HG03060 (cell line): ENCODE results near the gene CEP350.

Experiments
- ATAC-seq: cut with Tn5 transposase; IDR thresholded peaks from one replicate; pipeline ENCODE4 v1.9.1; 2021; ENCODE audit warnings: low read depth, moderate number of reproducible peaks; ENCODE audit not compliant: unreplicated experiment

CEP350 gene

DNA sequence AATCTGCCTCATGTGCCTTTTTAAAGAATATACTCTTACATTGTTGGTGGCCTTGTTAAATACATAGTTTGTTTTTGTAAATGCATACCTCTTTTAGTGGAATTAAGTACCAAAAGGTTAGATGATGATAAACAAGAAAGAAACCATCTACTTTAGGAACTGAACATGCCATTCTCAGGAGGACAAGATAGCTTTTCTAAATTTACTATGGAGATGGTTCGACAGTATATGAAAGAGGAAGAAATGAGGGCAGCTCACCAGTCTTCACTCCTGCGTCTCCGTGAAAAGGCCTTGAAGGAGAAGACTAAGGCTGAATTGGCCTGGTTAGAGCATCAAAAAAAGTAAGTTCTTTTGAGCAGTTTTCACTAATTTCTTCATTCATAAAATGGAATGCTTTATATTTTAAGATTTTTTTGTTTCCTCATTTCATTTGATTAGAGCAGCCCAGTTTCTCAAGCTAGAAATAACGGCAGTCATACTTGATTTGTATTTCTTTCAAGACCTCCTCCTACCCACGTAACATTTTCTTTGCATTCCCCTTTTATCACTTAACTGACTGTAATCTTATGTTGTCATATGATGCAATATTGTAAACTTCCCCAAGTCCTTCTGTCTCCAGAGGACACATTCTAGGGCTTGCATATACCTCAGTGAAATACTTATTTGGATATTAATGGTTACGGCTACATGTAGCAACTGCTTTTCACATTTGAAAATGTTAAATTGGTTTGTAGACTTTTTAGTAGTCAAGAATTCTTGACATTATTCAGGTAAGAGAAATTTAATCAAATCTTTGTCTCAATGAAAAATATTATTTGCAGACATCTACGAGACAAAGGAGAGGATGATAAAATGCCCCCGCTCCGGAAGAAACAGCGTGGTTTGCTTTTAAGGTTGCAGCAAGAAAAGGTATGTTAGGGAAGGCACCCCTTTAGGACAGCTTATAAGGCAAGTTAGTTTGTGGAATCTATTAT is 99.3 kb downstream of the CEP350 start:
- ATAC-seq: no peak

DNA sequence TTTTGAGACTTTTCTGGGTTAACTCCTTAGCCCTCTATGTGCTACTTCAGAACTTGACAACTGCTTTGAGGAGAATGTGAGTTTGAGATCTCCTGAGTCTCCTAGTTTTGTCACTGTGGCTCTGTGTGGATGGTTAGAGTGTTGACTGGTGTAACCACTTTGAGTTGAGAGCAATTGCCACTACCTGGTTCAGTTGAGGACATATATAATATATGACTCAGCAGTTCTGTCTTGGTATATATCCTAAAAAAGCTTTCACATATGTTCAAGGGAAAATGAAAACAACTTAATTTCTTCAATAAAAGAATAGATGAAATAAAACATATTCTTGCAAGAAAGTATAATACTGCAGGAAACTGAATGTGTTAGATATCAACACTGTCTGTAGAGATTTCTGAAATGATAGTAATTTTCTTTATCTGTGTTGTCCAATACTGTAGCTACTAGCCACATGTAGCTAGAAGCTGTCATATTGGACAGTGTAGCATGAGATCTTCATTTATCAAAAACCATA is 103.3 kb downstream of the CEP350 start:
- no peak for ATAC-seq

DNA sequence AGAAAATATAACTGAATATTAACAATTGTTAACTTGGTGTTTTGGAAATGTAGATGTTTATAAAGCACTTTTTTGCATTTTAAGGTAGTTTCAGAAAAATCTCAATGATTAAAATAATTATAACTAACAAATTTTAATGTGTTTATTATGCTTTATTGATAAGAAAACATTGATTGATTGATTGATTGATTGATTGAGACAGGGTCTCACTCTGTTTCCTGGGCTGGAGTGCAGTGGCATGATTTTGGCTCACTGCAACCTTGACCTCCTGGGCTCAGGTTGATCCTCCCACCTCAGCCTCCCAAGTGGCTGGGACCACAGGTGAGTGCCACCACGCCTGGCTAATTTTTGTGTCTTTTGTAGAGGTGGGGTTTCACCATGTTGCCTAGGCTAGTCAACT is 106.4 kb downstream of the CEP350 start:
- no peak for ATAC-seq

DNA sequence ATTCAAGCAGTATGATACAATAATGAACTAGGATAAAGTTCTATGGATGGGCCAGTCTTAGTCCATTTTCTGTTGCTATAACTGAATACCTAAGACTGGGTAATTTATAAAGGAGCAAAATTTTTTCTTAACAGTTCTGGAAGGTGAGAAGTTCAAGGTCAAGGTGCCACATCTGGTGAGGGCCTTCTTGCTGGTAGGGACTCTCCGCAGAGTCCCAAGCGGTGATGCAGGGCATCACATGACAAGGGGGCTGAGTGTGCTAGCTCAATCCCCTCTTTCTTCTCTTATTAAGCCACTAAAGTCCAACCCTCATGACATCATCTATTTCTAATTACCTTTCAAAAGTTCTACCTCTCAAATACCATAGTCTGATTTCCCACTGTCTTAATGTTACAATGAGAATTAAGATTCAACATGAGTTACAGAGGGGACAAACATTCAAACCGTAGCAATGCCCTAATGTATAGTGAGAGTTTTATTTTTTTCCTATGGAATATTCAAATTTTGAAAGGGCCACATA is 107.9 kb downstream of the CEP350 start:
- ATAC-seq: no peak

DNA sequence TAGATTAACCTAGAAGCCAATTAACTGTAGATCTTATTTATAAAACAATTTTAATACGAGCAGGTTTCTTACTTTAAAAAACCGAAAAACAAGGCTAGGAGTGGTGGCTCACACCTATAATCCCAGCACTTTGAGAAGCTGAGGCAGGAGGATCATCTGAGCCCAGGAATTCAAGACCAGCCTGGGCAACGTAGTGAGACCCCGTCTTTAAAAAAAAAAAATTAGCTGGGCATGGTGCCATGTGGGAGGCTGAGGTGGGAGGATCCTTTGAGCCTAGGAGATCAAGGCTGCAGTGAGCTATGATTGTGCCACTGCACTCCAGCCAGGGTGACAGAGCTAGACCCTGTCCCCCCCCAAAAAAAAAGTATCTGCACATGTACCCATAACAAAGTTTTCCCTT is 110.8 kb downstream of the CEP350 start:
- ATAC-seq: no peak

DNA sequence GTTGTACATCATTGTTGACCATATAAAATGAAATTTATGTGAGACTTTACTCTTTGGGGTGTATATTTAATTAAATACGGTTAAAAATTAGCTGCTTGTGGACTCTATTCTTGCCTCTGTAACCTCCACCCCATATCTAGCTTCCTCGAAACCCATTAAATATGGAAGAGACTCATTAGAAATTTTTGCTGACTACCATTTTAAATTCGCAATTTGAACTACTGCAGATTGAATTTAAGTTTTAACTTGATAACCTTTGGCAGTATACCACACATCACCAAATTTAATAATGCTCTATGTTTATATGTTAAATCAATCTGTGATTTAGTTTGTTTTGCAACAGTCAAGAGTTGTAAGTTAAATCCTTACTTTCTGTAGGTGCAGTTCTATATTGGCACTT is 111.5 kb downstream of the CEP350 start:
- ATAC-seq: no peak

DNA sequence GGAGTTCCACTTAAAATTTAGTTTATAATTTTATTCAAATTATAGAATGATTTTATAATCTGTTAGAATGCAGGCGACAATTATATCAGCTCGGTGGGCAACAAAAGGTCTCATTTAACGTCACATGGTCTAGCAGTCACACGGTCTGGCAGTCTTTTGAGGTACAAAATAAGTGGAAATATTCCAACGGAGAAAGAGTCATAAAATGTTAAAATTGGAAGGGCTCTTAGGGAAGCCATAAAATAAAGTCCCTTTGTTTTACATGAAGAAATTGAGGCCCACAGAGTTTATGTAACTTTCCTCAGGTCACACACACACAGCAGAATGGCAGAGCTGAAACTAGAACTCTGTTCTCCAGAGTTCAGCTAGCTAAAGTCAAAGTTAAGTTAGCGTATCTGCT is 115.7 kb downstream of the CEP350 start:
- no peak for ATAC-seq

DNA sequence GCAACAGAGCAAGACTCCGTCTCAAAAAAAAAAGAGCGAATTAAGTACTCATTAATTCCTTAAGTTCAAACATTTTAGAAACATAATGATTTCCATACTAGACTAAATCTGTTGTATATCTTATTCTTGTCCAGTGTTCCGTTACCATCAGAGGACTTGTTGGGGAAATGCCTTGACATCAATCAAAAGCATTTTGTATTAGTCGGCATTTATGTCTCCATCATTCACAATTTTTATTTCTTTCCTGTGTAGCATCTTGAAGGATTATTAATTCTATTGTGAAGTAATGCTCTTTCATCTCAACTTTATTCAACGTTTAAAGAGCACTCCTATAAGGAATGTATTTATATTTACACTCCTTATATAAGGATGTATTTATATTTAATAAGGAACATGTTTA is 117.1 kb downstream of the CEP350 start:
- no peak for ATAC-seq

DNA sequence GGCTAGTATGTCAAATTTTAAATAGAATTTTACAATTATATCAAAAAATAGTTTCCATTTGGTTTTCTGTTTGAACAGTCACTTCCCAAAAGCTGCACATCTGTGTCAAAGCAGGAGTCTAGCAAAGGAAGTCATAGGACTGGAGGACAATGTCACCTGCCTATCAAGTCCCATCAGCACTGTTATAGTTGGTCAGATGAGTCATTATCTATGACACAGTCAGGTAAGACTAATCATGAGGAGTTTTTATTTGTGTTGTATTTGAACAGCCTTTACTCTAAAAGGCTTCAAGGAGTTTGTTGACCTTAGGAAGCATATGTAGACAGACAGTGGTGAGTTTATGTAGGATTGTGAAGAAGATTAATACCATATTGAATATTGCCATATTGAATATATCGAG is 125.8 kb downstream of the CEP350 start:
- ATAC-seq: no peak

DNA sequence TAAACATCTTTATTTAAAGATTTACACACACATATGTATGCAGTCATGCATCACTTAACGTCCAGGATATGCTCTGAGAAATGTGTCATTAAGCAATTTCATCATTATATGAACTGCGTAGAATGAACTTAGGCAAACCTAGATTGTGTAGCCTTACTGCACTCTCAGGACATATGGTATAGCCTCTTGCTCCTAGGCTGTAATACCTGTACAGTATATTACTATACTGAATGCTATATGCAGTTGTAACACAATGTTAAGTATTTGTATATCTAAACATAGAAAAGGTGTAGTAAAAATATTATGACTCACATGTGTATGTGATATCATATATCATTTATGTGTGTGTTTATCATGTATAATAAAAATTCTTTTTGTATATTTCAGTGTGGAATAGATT is 126.9 kb downstream of the CEP350 start:
- no peak for ATAC-seq

DNA sequence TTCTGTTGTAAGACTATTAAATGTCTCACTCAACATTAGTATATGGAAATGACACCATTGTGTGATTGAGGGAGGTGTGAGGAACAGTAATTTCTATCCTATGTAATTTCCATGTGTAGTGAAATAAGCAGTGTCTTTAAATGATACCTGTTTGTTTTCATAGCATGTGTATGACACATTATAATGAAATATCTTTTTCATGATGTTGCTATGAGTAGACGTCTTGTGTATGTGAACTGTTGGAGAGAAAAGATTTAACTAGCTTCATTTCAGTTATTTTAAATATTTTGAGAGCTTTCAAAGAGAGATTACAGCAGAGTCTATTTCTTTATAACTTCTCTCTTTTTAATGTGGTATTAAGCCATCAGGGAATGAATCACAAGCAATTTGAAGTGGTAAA is 128.6 kb downstream of the CEP350 start:
- ATAC-seq: no peak

DNA sequence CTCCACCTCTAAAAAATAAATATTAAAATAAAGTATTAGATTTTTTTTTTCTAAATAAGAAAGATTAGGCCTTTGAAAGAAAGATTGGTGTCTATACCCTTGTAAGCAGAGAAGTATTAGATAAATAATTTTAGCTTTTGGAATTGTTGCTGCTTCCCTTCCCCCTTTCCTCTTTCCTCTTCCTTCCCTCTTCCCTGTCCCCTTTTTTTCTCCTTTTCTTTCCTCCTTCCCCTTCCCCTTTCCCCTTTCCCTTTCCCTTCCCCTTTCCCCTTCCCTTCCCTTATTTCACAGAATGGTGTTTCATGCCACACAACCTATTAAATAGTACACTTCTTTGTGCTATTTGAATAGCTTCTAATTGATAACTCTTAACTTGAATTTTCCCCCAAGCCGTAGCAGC is 130.3 kb downstream of the CEP350 start:
- no peak for ATAC-seq

DNA sequence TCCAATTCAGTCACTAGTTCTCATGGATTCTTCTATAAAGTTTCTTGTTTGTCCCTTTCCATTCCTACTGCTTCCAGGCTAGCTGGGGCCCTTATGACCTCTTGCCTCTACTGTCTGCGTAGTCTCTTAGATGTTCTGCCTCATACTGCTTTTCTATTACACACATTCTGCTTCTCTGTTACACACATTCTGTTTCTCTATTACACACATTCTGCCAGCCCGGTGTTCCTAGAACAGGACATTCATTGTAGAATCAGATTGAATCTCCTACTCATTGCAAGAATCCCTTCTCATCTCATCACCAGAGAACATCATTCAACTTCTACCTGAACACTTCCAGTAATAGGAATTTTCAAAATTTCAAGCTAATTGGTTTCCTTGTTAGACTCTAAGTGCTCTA is 130.7 kb downstream of the CEP350 start:
- ATAC-seq: no peak

DNA sequence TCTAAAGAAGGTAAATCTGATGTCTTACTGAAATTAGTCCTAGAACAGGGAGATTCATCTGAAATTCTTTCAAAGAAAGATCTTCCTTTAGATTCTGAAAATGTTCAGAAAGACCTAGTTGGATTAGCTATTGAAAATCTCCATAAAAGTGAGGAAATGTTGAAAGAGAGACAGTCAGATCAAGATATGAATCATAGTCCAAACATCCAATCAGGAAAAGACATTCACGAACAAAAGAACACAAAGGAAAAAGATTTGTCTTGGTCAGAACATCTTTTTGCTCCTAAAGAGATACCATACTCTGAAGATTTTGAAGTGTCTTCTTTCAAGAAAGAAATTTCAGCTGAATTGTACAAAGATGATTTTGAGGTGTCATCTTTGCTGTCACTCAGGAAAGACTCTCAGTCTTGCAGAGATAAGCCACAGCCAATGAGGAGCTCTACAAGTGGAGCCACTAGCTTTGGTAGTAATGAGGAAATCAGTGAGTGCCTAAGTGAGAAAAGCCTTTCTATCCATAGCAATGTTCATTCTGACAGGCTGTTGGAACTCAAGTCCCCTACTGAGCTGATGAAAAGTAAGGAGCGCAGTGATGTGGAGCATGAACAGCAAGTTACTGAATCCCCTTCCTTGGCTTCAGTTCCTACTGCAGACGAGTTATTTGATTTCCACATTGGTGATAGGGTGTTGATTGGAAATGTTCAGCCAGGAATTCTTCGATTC is 138.5 kb downstream of the CEP350 start:
- no peak for ATAC-seq

DNA sequence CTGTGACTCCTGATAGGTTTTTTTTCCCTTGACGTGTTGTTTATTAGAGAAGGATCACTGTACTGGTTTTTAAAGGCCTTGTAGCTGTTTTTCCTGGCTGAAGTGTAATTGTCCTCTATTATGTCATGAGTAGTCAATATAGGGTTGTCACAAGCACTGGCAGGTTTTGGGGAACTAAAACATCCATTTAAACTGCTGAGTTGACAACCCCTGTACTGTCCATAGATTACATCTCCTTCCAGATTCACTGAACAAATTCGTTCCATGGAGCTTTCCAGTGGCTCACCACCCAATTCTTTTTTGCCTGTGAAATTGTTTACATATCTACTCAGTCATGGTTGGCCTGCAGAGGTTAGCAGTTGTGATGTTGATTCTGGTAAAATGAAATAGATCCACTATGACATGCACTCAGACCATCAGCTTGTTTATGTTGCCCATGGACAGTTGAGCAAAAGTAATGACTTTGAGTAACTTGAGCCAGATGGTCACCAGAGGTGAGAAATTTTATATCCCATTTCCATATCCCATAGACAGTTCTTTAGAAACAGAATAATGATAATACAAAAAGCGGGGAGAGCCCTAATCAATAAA is 140.2 kb downstream of the CEP350 start:
- no peak for ATAC-seq

DNA sequence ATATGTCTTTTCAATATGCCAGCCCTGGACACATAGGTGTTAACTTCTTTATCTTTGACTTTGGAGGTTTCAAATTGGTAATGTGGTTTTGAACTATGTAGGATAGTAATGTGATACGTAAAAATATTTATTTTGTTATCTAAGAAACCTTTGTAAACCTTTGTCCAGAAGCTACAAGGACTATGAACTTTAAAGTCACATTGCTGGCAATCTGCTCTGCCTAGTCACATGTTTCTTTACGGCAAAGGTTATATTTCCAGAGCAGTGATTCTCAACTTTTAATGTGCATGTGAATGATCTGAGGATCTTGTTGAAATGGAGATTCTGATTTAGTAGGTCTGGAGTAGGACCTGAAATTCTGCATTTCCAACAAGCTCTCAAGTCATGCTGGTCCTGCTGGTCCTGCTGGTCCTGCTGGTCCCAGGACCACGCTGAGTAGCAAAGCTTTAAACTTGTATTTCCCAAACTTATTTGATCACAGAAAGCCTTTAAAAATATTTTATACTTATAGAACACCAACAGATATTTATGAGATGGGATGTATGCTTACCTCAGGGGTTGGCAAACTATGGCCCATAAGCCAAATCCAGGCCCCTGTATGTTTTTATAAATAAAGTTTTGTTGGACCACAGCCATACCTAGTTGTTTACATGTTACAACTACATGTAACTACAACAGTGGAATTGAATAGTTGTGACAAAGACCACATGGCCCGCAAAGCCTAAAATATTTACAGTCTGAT is 142.1 kb downstream of the CEP350 start:
- no peak for ATAC-seq

DNA sequence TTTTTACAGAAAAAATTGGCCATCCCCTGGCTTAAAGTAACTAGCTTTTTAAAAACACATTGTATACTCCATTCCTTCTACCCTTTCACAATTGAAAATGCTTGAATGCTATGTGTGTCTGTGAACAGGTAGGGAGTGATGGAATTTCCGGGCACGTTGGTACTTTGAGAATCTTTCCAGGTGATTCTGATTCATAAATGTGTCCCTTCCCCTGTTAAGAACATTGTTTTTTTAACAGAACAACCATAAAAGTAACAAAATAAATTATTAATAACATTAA is 142.7 kb downstream of the CEP350 start:
- no peak for ATAC-seq

DNA sequence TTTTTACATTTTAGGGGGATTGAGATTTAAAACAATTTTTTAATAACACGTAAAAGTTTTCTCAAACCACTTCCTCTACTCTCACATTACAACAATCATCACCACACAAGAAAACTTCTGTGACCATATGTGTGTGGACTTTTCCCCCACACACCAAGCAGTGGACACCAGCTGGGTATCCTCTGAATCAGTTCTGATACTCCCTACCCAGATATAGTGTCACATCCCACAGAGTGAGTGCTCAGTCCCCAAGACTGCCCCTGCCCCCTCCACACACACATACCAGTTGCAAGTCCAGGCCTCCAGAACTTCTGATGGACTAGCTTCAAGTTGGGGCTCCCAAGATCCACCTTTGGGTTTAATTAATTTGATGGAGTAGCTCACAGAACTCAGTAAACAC is 146.8 kb downstream of the CEP350 start:
- no peak for ATAC-seq

DNA sequence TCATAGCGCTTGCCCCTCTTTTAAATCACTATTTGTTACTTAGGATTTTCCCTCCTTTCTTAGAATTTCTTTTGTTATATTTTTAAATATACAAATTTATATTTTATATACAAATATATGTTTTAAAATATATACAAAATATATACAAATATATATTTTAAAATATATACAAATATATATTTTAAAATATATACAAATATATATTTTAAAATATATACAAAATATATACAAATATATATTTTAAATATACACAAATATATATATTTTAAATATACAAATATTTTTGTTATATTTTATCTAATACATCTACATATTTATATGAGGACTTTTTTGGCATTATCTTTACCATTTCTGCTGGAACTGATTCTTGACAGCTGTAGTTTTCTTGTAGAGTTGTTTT is 149.2 kb downstream of the CEP350 start:
- ATAC-seq: no peak

DNA sequence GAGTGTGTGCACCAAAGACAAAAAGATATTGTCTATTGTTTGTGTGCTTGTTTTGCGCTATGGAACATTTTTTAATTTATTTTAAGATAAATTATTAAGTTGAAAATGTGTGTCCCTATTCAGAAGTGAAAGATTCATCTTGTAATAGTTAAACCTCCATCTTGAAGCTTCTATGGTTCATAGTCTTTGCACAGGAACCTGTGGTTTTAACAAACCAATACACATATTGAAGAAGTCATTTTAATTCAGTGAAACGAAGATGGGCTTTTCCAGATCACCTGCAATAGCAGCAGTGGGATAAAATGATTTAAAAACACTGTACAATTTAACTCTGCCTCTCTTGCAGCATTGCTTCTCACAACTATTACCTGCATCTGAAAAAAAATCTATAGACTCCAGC is 157.5 kb downstream of the CEP350 start:
- ATAC-seq: no peak
